C4-2B (cell line): ENCODE data around the gene PDS5A.
"Not testable (repeated sequence)": the region's sequence is repeated elsewhere in the genome, so short reads cannot be mapped to it uniquely, and the experiment has no call there.

Experiments
- CTCF ChIP-seq: fragments of 450-650 bp; conservative IDR thresholded peaks from 2 replicates; pipeline ENCODE4 v1.5.1; 2017; ENCODE audit warnings: mild to moderate bottlenecking
- ZFX ChIP-seq: fragments of 450-650 bp; IDR thresholded peaks from 2 replicates; pipeline ENCODE4 v1.6.1; 2017

- TF ChIP-seq CTCF, ZFX: not testable (repeated sequence)
Observed at GRCh38 chr4:39905019-39905418, 72.7 kb downstream of the PDS5A start.
